ENCODE measurements around the gene TCP11. TPM values are rescaled to one million over a fixed set of nuclear protein-coding genes. Genes with fewer than 3 reads are reported as not detected.

The TCP11 gene
- total RNA-seq, 1 donor from 2014 or later: not detected

DNA sequence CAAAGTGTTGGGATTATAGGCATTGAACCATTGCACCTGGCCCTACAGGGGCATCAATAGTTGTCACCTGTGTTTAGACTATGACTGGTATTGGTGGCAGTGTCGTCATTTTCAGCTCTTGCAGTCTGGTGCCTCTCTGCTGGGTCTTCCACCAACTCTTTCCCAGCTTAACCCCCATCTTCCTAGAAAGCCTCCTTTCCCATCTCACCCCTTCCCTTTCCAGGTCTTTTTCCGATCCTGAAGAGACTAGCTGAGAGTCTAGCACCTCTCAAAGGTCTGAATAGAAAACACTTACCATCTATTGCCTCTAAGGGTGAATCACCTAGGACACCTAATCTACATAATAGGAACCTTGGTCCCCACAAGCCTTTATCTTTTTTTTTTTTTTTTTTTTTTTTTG lies 71.0 kb downstream of the TCP11 start:
- ATAC-seq (no peak), DNase-seq (no peak)
- no peaks in the 10 kb centered on the region for H3K4me1 ChIP-seq
- H3K36me3 ChIP-seq: peaks cover 88% of the 10 kb centered on the region
- H3K27me3 ChIP-seq (ENCODE audit: low read depth): no peaks in the 10 kb centered on the region
- intact Hi-C loops (cut with DNase I): no loop called here
- no peaks in the 10 kb centered on the region for H3K9me3 ChIP-seq
- no peak overlapping the region for H3K4me3 ChIP-seq
- H3K27ac ChIP-seq: no peak overlapping the region
- no peak for TF ChIP-seq CTCF (IDR thresholded peaks at IDR 0.05)

GRCh38 chr6:35069262-35069661 lies 71.9 kb downstream of the TCP11 start:
- no peak for TF ChIP-seq CTCF (IDR thresholded peaks at IDR 0.05)
- intact Hi-C loops (cut with DNase I): no loop called here
- no peaks in the 10 kb centered on the region for H3K9me3 ChIP-seq
- H3K36me3 ChIP-seq: peaks cover 89% of the 10 kb centered on the region
- no peaks in the 10 kb centered on the region for H3K4me1 ChIP-seq
- no peak overlapping the region for H3K4me3 ChIP-seq
- no peak for DNase-seq
- no peak for ATAC-seq
- H3K27me3 ChIP-seq (ENCODE audit: low read depth): no peaks in the 10 kb centered on the region
- H3K27ac ChIP-seq: no peak overlapping the region

DNA sequence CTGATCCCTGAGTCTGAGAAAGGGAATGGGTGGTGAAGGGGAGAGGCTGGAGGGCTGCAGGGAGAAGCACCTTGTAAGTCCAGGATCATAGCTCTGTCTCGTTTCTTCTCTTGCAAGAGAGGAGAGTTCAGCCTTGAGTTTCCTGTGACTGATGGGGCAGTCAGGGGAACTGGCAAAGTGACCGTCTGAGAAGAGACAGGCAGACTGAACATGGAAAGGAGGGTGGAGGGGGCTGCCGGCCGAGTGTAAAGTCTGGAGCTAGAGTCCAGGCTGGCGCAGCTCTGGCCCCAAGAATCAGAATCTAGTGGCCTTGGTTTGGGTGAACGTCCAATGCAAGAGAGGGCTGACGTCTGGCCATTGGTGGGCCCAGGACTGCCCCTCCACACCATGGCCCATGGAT lies 72.5 kb downstream of the TCP11 start:
- Histone ChIP-seq H3K36me3 (peaks cover 89% of the 10 kb centered on the region), H3K9me3 (no peaks in the 10 kb centered on the region), H3K4me3 (no peak overlapping the region), H3K4me1 (peaks cover 6% of the 10 kb centered on the region), H3K27ac (no peak overlapping the region), H3K27me3 (ENCODE audit: low read depth) (no peaks in the 10 kb centered on the region)
- DNase-seq (no peak), ATAC-seq (no peak)
- no peak for TF ChIP-seq CTCF (IDR thresholded peaks at IDR 0.05)
- intact Hi-C loops (cut with DNase I): no loop called here

GRCh38 chr6:35068206-35068605 lies 72.9 kb downstream of the TCP11 start:
- Histone ChIP-seq H3K36me3 (peaks cover 89% of the 10 kb centered on the region), H3K27ac (no peak overlapping the region), H3K9me3 (no peaks in the 10 kb centered on the region), H3K4me1 (peaks cover 7% of the 10 kb centered on the region), H3K4me3 (no peak overlapping the region), H3K27me3 (ENCODE audit: low read depth) (no peaks in the 10 kb centered on the region)
- intact Hi-C loops (cut with DNase I): no loop called here
- DNase-seq (peak; percentile 19), ATAC-seq (no peak)
- no peak for TF ChIP-seq CTCF (IDR thresholded peaks at IDR 0.05)

Other genes with a start within 250 kb of the TCP11 start
- 0.56 TPM for gene SCUBE3, start 72.6 kb upstream of the TCP11 start, total RNA-seq
- 39.4 TPM for gene ZNF76, start 118.4 kb upstream of the TCP11 start, total RNA-seq
- 21.5 TPM for gene DEF6, start 156.5 kb upstream of the TCP11 start, total RNA-seq
- 30.2 TPM for gene PPARD, start 201.2 kb upstream of the TCP11 start, total RNA-seq